Sigmoid colon (tissue), 7 donors: ENCODE measurements around the gene SRRM3. TPM values are rescaled to one million over a fixed set of nuclear protein-coding genes. Genes with fewer than 3 reads are reported as not detected.
"Not testable (repeated sequence)": the region's sequence is repeated elsewhere in the genome, so short reads cannot be mapped to it uniquely, and the experiment has no call there.

Source experiments
- DNase-seq: peaks from one replicate; pipeline ENCODE4 v3.0.0-alpha.2; 2019
- H3K27ac ChIP-seq, 4 donors: fragments of 200-600 bp; sonication (generic); one replicate each; pipeline ENCODE4 v1.5.1; 2016 to 2019; ENCODE audit warnings: mild to moderate bottlenecking in 1 of 4
- H3K27me3 ChIP-seq, 3 donors: fragments of 200-600 bp; sonication (generic); one replicate each; pipeline ENCODE4 v1.5.1; 2019; ENCODE audit warnings: mild to moderate bottlenecking in 1 of 3
- H3K36me3 ChIP-seq, 4 donors: fragments of 200-600 bp; sonication (generic); one replicate each; pipeline ENCODE4 v1.5.1; 2016 to 2019
- H3K4me1 ChIP-seq, 4 donors: fragments of 200-600 bp; sonication (generic); one replicate each; pipeline ENCODE4 v1.5.1; 2017 to 2019
- H3K4me3 ChIP-seq, 4 donors: fragments of 200-600 bp; sonication (generic); one replicate each; pipeline ENCODE4 v1.5.1; 2017 to 2019; ENCODE audit warnings: mild to moderate bottlenecking in 2 of 4, moderate library complexity in 1 of 4
- H3K9me3 ChIP-seq, 4 donors: fragments of 200-600 bp in 3 of 4; sonication (generic) in 3 of 4; one replicate each; pipeline versions ENCODE4 v1.5.1 to v1.6.1; 2013 to 2019
- CTCF ChIP-seq, 4 experiments: fragments of 450-650 bp in 3 of 4; fragments of 200-600 bp in 1 of 4; IDR thresholded peaks; one replicate each; pipeline ENCODE4 v1.5.1; 2016 to 2019; ENCODE audit warnings: antibody characterized with exemption in 4 of 4, mild to moderate bottlenecking in 3 of 4, moderate library complexity in 2 of 4
- EP300 ChIP-seq, 4 donors: sonication (generic); formaldehyde crosslinking; IDR thresholded peaks; one replicate each; pipeline ENCODE4 v1.6.1; 2017; ENCODE audit warnings: antibody characterized with exemption in 4 of 4
- POLR2A ChIP-seq, 2 donors: fragments of 450-650 bp; IDR thresholded peaks; one replicate each; pipeline ENCODE4 v1.6.1; 2016; ENCODE audit warnings: antibody characterized with exemption in 2 of 2, mild to moderate bottlenecking in 2 of 2, moderate library complexity in 2 of 2
- POLR2AphosphoS5 ChIP-seq, 4 donors: sonication (generic); formaldehyde crosslinking; IDR thresholded peaks; one replicate each; pipeline ENCODE4 v1.6.1; 2017; ENCODE audit warnings: antibody characterized with exemption in 4 of 4
- WGBS, 2 donors: extraction: QIAGEN DNeasy Blood & Tissue Kit; methylation state at CpG; one replicate each; pipeline ENCODE4 v1.1.7; 2013; 5-methylcytosine and 5-hydroxymethylcytosine counted together
- intact Hi-C: fragments of 100-400 bp; cut with DNase I; formaldehyde crosslinking; loops from one replicate; pipeline ENCODE4 v1.15.1; 2023
- polyA plus RNA-seq, 3 donors: library from polyadenylated mRNA; stranded (reverse); fragments of 200-250 nt; gene quantifications; one replicate each; pipeline ENCODE4 v1.2.3, GENCODE V29; 2013
- total RNA-seq, 4 donors: library from RNA; depleted of rRNA; stranded (reverse); fragments of >200 nt; gene quantifications; one replicate each; pipeline ENCODE4 v1.1.0, GENCODE V29; 2016
- donor health status: healthy with polysubstance abuse.
- donor health status: Bipolar disorder and iron deficiency.
- donor health status: healthy.

The SRRM3 gene
- total and polyA plus RNA-seq, 7 donors = 1.4 to 16.1 (median 2.2) TPM

DNA sequence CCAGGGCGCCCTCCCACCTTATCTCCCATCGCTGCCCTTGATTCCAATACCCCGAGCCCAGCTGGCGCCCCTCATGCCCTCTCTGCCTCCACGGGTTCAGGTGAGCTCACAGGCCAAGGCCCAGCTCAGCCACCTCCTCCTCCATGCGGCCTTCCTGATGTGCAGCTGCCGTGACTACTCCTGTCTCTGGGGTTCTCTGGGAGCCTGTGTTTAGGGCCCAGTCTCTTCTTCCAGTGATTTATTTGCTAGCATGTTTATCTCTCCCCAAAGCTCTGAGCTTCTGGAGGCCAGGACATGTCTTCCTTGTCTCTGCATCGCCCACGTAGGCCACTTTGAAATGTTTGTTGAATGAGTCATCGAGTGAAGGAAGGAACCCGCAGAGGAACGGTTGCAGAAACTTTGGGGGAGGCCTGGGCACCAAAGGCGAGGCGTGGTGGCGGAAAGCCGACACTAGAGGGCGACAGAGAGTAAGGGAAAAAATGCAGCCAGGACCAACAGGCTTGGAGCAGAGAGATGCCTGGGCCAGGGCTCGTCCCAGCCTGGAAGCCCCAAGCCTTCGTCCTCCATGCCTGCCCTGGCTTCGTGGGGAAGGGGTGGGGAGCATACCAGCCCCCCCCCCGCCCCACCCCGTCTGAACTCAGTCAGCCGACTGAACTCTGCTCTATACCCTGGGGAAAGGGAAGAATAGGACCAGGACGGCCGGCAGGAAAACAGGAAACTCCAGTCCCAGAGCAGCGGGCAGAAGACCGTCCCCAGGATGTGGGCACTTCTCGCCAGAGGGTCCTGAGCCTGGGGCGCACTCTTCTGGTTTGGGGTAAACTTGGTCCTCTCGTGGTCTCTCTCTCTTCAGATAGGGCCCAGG, 89.9 kb downstream of the SRRM3 start:
- peak; percentile 97 for DNase-seq
- intact Hi-C loops = loop anchor here (1.0 to 2.0 kb wide), 4 partner anchors 15 to 113 kb away; partner anchors contain the start of gene YWHAG
- 13 to 16% methylated on average over 30 of the region's 30 CpGs for WGBS, 2 donors
- Histone ChIP-seq H3K27ac (peak overlapping the region; percentile 97 to 100 (median 99)), H3K4me3 (peak overlapping the region; percentile 3 to 47 (median 34)), H3K27me3 (no peaks in the 10 kb centered on the region), H3K9me3 (no peaks in the 10 kb centered on the region), H3K4me1 (peaks cover 0 to 56% (median 53%) of the 10 kb centered on the region in 4 donors), H3K36me3 (no peaks in the 10 kb centered on the region)
- TF ChIP-seq POLR2AphosphoS5 (IDR thresholded peaks at IDR 0.05) = peak; percentile 48 to 73 (median 68)
- peak in 1 of 4 donors; percentile 26 for TF ChIP-seq EP300 (IDR thresholded peaks at IDR 0.05)
- no peak for TF ChIP-seq POLR2A (IDR thresholded peaks at IDR 0.05)
- TF ChIP-seq CTCF (IDR thresholded peaks at IDR 0.05) = peak; percentile 94 to 100 (median 98)

- H3K36me3 ChIP-seq = no peaks in the 10 kb centered on the region
- H3K27ac ChIP-seq = peak overlapping the region; percentile 97 to 100 (median 99)
- peak overlapping the region; percentile 3 to 47 (median 34) for H3K4me3 ChIP-seq
- intact Hi-C loops = loop anchor here (2.0 kb wide), 1 partner anchor 15 kb away; no protein-coding TSS in a partner anchor
- TF ChIP-seq POLR2AphosphoS5 (IDR thresholded peaks at IDR 0.05) = no peak
- no peak for TF ChIP-seq POLR2A (IDR thresholded peaks at IDR 0.05)
- no peak for TF ChIP-seq CTCF (IDR thresholded peaks at IDR 0.05)
- TF ChIP-seq EP300 (IDR thresholded peaks at IDR 0.05) = no peak
- DNase-seq = peak; percentile 85
- H3K9me3 ChIP-seq = no peaks in the 10 kb centered on the region
- no peaks in the 10 kb centered on the region for H3K27me3 ChIP-seq
- peaks cover 0 to 62% (median 59%) of the 10 kb centered on the region in 4 donors for H3K4me1 ChIP-seq
- WGBS, 2 donors = 10 to 22% methylated on average over 5 of the region's 5 CpGs
Observed at GRCh38 chr7:76292213-76292573, 90.5 kb downstream of the SRRM3 start.

DNA sequence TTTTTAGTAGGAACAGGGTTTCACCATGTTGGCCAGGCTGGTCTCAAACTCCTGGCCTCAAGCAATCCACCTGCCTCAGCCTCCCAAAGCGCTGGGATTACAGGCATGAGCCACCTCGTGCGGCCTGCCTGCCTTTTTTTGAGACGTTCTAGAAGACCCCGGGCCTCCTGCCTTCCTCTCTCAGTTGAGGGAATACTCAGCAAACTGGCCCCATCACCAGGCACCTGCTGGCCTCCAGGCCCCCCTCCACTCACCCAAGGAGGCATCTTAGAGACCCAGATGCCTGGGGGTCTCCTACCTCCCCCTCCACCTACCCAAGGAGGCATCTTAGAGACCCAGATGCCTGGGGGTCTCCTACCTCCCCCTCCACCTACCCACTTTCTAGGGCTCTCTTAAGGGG, 91.2 kb downstream of the SRRM3 start:
- not testable (repeated sequence) for H3K36me3 ChIP-seq, H3K9me3 ChIP-seq, H3K27me3 ChIP-seq
- peak; percentile 71 for DNase-seq
- Histone ChIP-seq H3K27ac (peak overlapping the region; percentile 97 to 100 (median 99)), H3K4me3 (peak overlapping the region in 2 of 4 donors; percentile 5 to 36), H3K4me1 (peaks cover 0 to 68% (median 66%) of the 10 kb centered on the region in 4 donors)
- intact Hi-C loops = loop anchor here (2.0 kb wide), 1 partner anchor 14 kb away; no protein-coding TSS in a partner anchor
- WGBS, 2 donors = 90 to 92% methylated on average over 5 of the region's 5 CpGs

DNA sequence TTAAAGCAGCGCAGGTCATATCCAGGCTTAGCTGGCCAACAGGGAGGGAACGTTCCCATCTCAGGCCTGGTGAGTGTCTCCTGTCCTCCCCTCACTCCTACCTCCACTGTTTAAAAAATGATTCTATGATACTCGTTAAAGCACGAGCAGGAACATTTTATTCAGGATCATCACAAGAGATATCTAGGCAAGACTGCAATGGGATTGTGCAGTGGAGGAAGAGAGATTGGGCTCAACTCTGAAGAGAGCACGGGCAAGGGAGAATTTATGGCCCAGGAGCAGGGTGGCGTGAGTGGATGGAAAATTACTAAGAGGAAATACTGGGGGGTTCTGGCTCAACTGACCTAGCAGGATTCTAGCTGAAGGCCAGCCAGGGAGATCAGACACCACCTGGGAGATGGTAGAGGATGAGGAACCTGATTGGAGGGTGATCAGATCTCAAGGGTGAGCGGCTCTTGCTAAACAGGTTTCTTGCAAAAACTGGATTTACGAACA, 91.8 kb downstream of the SRRM3 start:
- 61 to 81% methylated on average over 8 of the region's 8 CpGs for WGBS, 2 donors
- H3K9me3 ChIP-seq = no peaks in the 10 kb centered on the region
- H3K27ac ChIP-seq = peak overlapping the region; percentile 97 to 100 (median 99)
- H3K4me1 ChIP-seq = peaks cover 0 to 68% (median 66%) of the 10 kb centered on the region in 4 donors
- intact Hi-C loops = loop anchor here (2.0 kb wide), 1 partner anchor 13 kb away; no protein-coding TSS in a partner anchor
- TF ChIP-seq CTCF (IDR thresholded peaks at IDR 0.05) = no peak
- peak; percentile 83 to 95 (median 92) for TF ChIP-seq POLR2AphosphoS5 (IDR thresholded peaks at IDR 0.05)
- TF ChIP-seq EP300 (IDR thresholded peaks at IDR 0.05) = peak; percentile 59 to 97 (median 92)
- peak overlapping the region in 3 of 4 donors; percentile 36 to 41 (median 36) for H3K4me3 ChIP-seq
- H3K36me3 ChIP-seq = no peaks in the 10 kb centered on the region
- peak; percentile 82 for DNase-seq
- H3K27me3 ChIP-seq = no peaks in the 10 kb centered on the region
